KOPT-K1 (cell line): Measurements from ENCODE around the gene EYA2.

ENCODE experiments used
- H3K27ac ChIP-seq: fragments of 200-600 bp; sonication (generic); 2 replicates; pipeline ENCODE4 v1.5.1; 2016; ENCODE audit warnings: antibody characterized with exemption, mild to moderate bottlenecking, low read depth, low read length; ENCODE audit not compliant: poor library complexity, severe bottlenecking
- H3K36me3 ChIP-seq: fragments of 200-600 bp; sonication (generic); 2 replicates; pipeline ENCODE4 v1.5.1; 2017; ENCODE audit warnings: antibody characterized with exemption, mild to moderate bottlenecking, low read length, moderate library complexity; ENCODE audit not compliant: insufficient read depth
- H3K9me3 ChIP-seq: fragments of 200-600 bp; sonication (generic); 2 replicates; pipeline ENCODE4 v1.5.1; 2017; ENCODE audit warnings: antibody characterized with exemption, low read length, mild to moderate bottlenecking; ENCODE audit not compliant: insufficient read depth, poor library complexity, severe bottlenecking

Gene EYA2

GRCh38 chr20:46985250-46985649, 90.6 kb downstream of the EYA2 start:
- Histone ChIP-seq H3K9me3 (peaks cover 18% of the 10 kb centered on the region), H3K36me3 (no peaks in the 10 kb centered on the region), H3K27ac (no peak overlapping the region)

GRCh38 chr20:46985671-46986070, 91.0 kb downstream of the EYA2 start:
- Histone ChIP-seq H3K36me3 (no peaks in the 10 kb centered on the region), H3K27ac (no peak overlapping the region), H3K9me3 (peaks cover 18% of the 10 kb centered on the region)

GRCh38 chr20:46987001-46987400, 92.4 kb downstream of the EYA2 start:
- Histone ChIP-seq H3K36me3 (no peaks in the 10 kb centered on the region), H3K27ac (no peak overlapping the region), H3K9me3 (peaks cover 18% of the 10 kb centered on the region)

GRCh38 chr20:46990017-46990595, 95.5 kb downstream of the EYA2 start:
- no peaks in the 10 kb centered on the region for H3K9me3 ChIP-seq
- H3K36me3 ChIP-seq, result no peaks in the 10 kb centered on the region
- H3K27ac ChIP-seq, result peak overlapping the region; percentile 12

GRCh38 chr20:46990596-46991104, 96.0 kb downstream of the EYA2 start:
- Histone ChIP-seq H3K27ac (peak overlapping the region; percentile 12), H3K36me3 (no peaks in the 10 kb centered on the region), H3K9me3 (no peaks in the 10 kb centered on the region)

GRCh38 chr20:46991168-46991567, 96.5 kb downstream of the EYA2 start:
- no peaks in the 10 kb centered on the region for H3K9me3 ChIP-seq
- no peaks in the 10 kb centered on the region for H3K36me3 ChIP-seq
- no peak overlapping the region for H3K27ac ChIP-seq

- Histone ChIP-seq H3K27ac (no peak overlapping the region), H3K36me3 (no peaks in the 10 kb centered on the region), H3K9me3 (no peaks in the 10 kb centered on the region)
Observed at GRCh38 chr20:46991880-46992639, 97.4 kb downstream of the EYA2 start.

GRCh38 chr20:46992640-46993035, 98.0 kb downstream of the EYA2 start:
- H3K27ac ChIP-seq, result no peak overlapping the region
- no peaks in the 10 kb centered on the region for H3K9me3 ChIP-seq
- no peaks in the 10 kb centered on the region for H3K36me3 ChIP-seq

GRCh38 chr20:46993465-46994095, 98.9 kb downstream of the EYA2 start:
- H3K27ac ChIP-seq, result peak overlapping the region; percentile 36
- H3K36me3 ChIP-seq, result no peaks in the 10 kb centered on the region
- no peaks in the 10 kb centered on the region for H3K9me3 ChIP-seq

GRCh38 chr20:46994341-46994740, 99.7 kb downstream of the EYA2 start:
- peak overlapping the region; percentile 36 for H3K27ac ChIP-seq
- H3K36me3 ChIP-seq, result no peaks in the 10 kb centered on the region
- no peaks in the 10 kb centered on the region for H3K9me3 ChIP-seq

GRCh38 chr20:46995561-46996142, 101.0 kb downstream of the EYA2 start:
- Histone ChIP-seq H3K36me3 (no peaks in the 10 kb centered on the region), H3K27ac (no peak overlapping the region)

GRCh38 chr20:46997187-46997586, 102.5 kb downstream of the EYA2 start:
- H3K36me3 ChIP-seq, result no peaks in the 10 kb centered on the region
- H3K27ac ChIP-seq, result no peak overlapping the region
- H3K9me3 ChIP-seq, result no peaks in the 10 kb centered on the region

More at GRCh38 chr20:46995561-46996142, 101.0 kb downstream of the EYA2 start:
- H3K9me3 ChIP-seq, result no peaks in the 10 kb centered on the region

- Histone ChIP-seq H3K27ac (no peak overlapping the region), H3K9me3 (no peaks in the 10 kb centered on the region), H3K36me3 (no peaks in the 10 kb centered on the region)
Observed at GRCh38 chr20:46998477-46999240, 104.0 kb downstream of the EYA2 start.

- H3K9me3 ChIP-seq, result no peaks in the 10 kb centered on the region
- no peaks in the 10 kb centered on the region for H3K36me3 ChIP-seq
- H3K27ac ChIP-seq, result no peak overlapping the region
Observed at GRCh38 chr20:46999801-47000465, 105.3 kb downstream of the EYA2 start.
